Progenitor cell of endocrine pancreas (in vitro differentiated cells): ENCODE measurements around the gene KCNMA1. TPM values are rescaled to one million over a fixed set of nuclear protein-coding genes. Genes with fewer than 3 reads are reported as not detected.

Source experiments
- DNase-seq: peaks from one replicate; pipeline ENCODE4 v3.0.0; 2021; ENCODE audit warnings: low spot score; ENCODE audit not compliant: unreplicated experiment
- H3K27ac Mint-ChIP-seq: 2 replicates; pipeline ENCODE4 v1.8.0; 2021; ENCODE audit warnings: mild to moderate bottlenecking, moderate library complexity, mixed read lengths
- H3K27me3 Mint-ChIP-seq: 2 replicates; pipeline ENCODE4 v1.8.0; 2021; ENCODE audit warnings: mixed read lengths
- H3K36me3 Mint-ChIP-seq: 2 replicates; pipeline ENCODE4 v1.8.0; 2022; ENCODE audit warnings: mixed read lengths; ENCODE audit not compliant: insufficient read depth
- H3K4me1 Mint-ChIP-seq: 2 replicates; pipeline ENCODE4 v1.8.0; 2021; ENCODE audit warnings: low read depth, mixed read lengths
- H3K4me3 Mint-ChIP-seq: 2 replicates; pipeline ENCODE4 v1.8.0; 2021; ENCODE audit warnings: low read depth, mild to moderate bottlenecking, moderate library complexity, mixed read lengths
- H3K9me3 Mint-ChIP-seq: 2 replicates; pipeline ENCODE4 v1.8.0; 2021; ENCODE audit warnings: low read depth, mixed read lengths
- CTCF ChIP-seq: fragments of 200-600 bp; sonication (generic); IDR thresholded peaks from one replicate; pipeline ENCODE4 v1.5.0; 2021; ENCODE audit warnings: antibody characterized with exemption, mild to moderate bottlenecking; ENCODE audit not compliant: unreplicated experiment
- total RNA-seq: library from RNA; stranded (reverse); gene quantifications from 2 replicates; pipeline ENCODE4 v1.2.1, GENCODE V29; 2021

The KCNMA1 gene
- total RNA-seq, 1 donor from 2014 or later, result 5.8 TPM

GRCh38 chr10:77189520-77189919 lies 448.1 kb downstream of the KCNMA1 start:
- H3K9me3 Mint-ChIP-seq, result no peaks in the 10 kb centered on the region
- no peak overlapping the region for H3K27ac Mint-ChIP-seq
- no peak for TF ChIP-seq CTCF
- DNase-seq, result no peak
- no peaks in the 10 kb centered on the region for H3K36me3 Mint-ChIP-seq
- H3K4me1 Mint-ChIP-seq, result peaks cover 58% of the 10 kb centered on the region
- no peak overlapping the region for H3K4me3 Mint-ChIP-seq
- H3K27me3 Mint-ChIP-seq, result peaks cover 13% of the 10 kb centered on the region

GRCh38 chr10:77189075-77189474 lies 448.5 kb downstream of the KCNMA1 start:
- Mint-ChIP-seq H3K36me3 (no peaks in the 10 kb centered on the region), H3K4me3 (no peak overlapping the region), H3K27ac (no peak overlapping the region), H3K9me3 (no peaks in the 10 kb centered on the region), H3K27me3 (peaks cover 14% of the 10 kb centered on the region), H3K4me1 (peaks cover 58% of the 10 kb centered on the region)
- DNase-seq, result no peak
- TF ChIP-seq CTCF, result no peak

- no peak for DNase-seq
- peaks cover 58% of the 10 kb centered on the region for H3K4me1 Mint-ChIP-seq
- H3K27me3 Mint-ChIP-seq, result peaks cover 14% of the 10 kb centered on the region
- no peaks in the 10 kb centered on the region for H3K36me3 Mint-ChIP-seq
- no peak overlapping the region for H3K27ac Mint-ChIP-seq
- no peak for TF ChIP-seq CTCF
- H3K4me3 Mint-ChIP-seq, result no peak overlapping the region
- no peaks in the 10 kb centered on the region for H3K9me3 Mint-ChIP-seq
Measured at GRCh38 chr10:77188521-77188920, 449.1 kb downstream of the KCNMA1 start.

GRCh38 chr10:77188000-77188395 lies 449.6 kb downstream of the KCNMA1 start:
- Mint-ChIP-seq H3K4me3 (no peak overlapping the region), H3K9me3 (no peaks in the 10 kb centered on the region), H3K36me3 (no peaks in the 10 kb centered on the region), H3K27me3 (peaks cover 17% of the 10 kb centered on the region), H3K27ac (no peak overlapping the region), H3K4me1 (peaks cover 55% of the 10 kb centered on the region)
- no peak for DNase-seq
- TF ChIP-seq CTCF, result no peak

GRCh38 chr10:77187376-77187999 lies 450.1 kb downstream of the KCNMA1 start:
- no peak for DNase-seq
- Mint-ChIP-seq H3K9me3 (no peaks in the 10 kb centered on the region), H3K4me1 (peaks cover 50% of the 10 kb centered on the region), H3K36me3 (no peaks in the 10 kb centered on the region), H3K27me3 (peaks cover 17% of the 10 kb centered on the region), H3K4me3 (no peak overlapping the region), H3K27ac (peak overlapping the region; percentile 26)
- no peak for TF ChIP-seq CTCF
